HG03442 (cell line): Measurements from ENCODE around the gene PPIL1.
"Not testable (repeated sequence)": the region's sequence is repeated elsewhere in the genome, so short reads cannot be mapped to it uniquely, and the experiment has no call there.

Experiments used
- ATAC-seq: cut with Tn5 transposase; IDR thresholded peaks from one replicate; pipeline ENCODE4 v1.9.1; 2021; ENCODE audit warnings: mild to moderate bottlenecking, moderate library complexity; ENCODE audit not compliant: unreplicated experiment

Gene PPIL1

DNA sequence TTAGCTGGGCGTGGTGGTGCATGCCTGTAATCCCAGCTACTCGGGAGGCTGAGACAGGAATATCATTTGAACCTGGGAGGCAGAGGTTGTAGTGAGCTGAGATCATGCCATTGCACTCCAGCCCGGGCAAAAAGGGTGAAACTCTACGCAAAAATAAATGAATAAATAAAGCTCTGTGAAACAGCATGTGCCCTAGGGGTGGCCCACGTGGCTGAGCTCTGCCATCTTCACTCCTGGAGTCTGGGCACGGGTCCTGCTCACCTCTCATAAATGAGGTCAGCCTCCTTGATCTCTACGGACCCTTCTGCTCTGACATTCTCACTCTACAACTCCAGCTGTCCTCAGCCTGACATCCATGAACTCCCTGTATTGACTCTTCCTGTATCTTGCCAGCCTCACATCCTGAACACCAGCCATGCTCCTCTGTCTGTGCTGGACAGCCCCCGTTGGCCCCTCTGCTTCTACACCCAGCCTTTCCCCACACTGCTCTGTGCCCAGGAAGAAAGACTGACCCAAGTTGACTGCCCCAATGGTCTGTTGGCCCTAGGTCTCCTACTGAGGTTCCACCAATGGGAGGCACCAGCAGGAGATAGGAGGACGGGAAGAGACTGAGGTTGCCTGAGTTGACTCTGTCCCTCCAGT, 57.3 kb downstream of the PPIL1 start:
- ATAC-seq, result no peak

GRCh38 chr6:36815962-36816735, 58.5 kb downstream of the PPIL1 start:
- ATAC-seq, result no peak

GRCh38 chr6:36814249-36814648, 60.4 kb downstream of the PPIL1 start:
- ATAC-seq, result no peak

DNA sequence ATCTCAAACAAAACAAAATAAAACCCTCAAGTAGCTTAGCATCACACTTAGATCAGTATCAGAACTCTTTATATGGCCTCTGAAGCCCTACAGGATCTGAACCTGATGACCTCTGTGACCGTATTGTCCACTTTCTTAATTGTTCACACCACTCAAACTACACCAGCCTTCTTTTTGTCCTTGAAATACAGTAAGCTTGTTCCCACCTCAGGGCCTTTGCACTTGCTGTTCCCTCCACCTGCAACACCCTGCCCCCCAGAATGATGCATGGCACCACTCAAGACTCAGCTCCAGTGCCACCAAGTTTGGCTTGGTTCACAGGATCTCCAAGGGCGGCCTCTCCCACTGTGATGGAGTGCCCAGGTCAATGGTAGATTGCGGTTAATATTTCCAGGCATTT, 61.1 kb downstream of the PPIL1 start:
- no peak for ATAC-seq

DNA sequence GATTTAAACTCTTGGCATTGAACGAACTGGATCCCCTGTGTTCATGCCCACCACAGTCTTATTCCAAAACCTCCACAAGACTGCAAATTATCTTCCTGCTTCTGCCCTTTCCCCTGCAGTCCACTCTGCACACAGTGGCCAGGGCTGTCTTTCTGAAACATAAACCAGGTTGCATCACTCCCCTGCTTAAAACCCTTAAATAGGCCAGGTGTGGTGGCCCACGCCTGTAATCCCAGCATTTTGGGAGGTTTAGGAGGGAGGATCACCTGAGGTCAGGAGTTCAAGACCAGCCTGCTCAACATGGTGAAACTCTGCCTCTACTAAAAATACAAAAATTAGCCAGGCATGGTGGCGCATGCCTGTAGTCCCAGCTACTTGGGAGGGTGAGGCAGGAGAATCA, 61.6 kb downstream of the PPIL1 start:
- ATAC-seq, result not testable (repeated sequence)

GRCh38 chr6:36809941-36810803, 64.4 kb downstream of the PPIL1 start:
- ATAC-seq, result no peak

DNA sequence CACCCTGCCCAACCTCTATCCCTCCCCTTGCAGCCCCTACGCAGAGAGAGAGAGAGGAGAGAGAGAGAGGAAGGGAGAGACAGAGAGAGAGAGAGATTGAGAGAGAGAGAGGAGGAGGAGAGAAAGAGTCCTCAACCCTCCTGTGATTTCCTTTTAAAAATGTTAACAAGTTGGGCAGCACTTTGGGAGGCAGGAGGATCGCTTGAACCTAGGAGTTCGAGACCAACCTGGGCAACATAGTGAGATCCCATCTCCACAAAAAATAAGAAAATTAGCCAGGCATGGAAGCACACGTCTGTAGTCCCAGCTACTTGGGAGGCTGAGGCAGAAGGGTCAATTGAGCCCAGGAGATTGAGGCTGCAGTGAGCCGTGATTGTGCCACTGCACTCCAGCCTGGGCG, 65.4 kb downstream of the PPIL1 start:
- ATAC-seq, result no peak

- no peak for ATAC-seq
Measured at GRCh38 chr6:36808634-36809033, 66.0 kb downstream of the PPIL1 start.

DNA sequence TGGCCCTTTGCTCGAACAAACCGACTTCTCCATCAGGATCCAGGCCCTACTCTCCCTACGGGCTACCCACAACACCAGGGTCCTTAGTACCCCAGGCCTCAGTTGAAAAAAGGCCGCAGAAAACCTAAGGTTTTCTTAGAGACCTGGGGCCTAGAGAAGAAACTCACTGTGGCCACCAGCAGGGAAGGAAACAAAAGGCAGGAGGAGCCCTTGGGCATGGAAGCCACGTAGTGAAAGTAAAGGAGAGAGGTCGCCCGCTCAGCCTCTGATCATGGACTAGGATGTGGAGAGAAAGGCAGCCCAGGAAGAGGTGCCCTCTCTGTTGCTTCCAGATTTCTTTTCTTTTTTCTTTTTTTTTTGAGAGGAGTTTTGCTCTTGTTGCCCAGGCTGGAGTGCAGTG, 66.9 kb downstream of the PPIL1 start:
- ATAC-seq, result no peak

DNA sequence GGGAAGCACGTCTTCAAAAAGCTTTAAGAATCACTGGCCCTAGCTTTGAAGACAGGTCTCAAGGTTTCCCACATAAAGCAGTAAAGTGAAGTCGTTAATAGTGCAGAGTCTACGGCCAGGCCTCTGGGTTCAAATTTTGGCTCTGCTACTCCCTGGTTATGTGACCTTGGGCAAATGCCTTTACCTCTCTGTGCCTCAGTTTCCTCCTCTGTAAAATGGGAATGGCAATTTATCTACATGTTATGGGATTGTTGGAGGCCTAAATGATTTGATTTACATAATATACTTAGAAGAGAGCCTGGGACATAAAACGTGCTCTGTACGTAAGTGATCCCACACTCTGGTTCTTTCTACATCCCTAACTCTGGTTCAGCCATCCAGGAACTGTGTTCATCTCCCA, 67.5 kb downstream of the PPIL1 start:
- ATAC-seq, result no peak

DNA sequence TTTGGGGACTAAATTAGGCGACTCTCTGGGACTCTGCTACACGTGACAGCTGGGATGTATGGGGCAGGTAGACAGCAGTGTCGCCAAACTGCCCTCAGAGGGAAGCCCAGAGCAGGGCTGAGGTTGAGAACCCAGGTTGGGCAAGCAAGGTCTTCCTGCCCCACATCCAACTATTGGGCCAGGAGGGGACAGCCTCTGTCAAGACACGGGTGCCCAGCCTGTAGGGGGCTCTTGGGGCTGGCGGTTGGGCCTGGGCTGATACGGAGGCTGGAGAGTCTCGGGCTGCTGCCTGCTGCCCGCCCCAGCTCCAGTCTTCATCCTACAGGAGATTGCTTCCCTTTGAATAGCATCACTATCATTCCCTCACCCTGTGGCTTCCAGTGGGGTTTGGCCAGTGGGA, 68.7 kb downstream of the PPIL1 start:
- ATAC-seq, result no peak

- no peak for ATAC-seq
Measured at GRCh38 chr6:36805096-36805797, 69.4 kb downstream of the PPIL1 start.
